ENCODE results near the gene SLC50A1.

SLC50A1 gene

DNA sequence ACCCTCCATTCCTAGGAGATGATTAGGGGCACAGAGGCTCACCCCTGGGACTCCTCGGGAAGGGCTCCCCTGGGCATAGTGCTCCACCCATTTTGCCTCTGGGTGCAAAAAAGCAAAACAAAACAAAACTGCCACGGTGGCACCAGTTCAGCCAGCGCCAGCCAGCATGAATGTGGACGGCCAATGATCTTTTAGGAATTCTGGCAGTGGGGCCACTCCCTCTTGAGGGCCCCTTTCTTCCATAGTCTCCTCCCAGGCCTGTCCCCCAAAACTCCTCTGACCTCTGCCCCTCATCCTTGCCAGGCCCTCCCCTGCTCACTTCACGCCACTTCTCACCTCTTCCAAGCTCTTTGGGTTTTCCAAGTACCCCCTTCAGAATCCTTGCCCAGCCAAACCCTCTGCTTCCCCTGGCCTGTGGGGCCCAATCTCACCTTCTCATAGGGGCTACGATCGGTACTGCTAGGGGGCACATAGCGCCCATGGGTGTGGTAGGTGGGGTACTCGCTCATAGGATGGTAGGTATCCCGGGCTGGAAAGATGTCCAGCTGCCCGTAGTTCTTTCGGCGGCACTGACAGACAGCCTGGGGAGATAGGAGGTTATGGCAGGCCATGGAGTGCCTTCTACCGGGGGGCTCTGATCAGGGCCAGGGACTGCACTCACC is 51.3 kb downstream of the SLC50A1 start:
- DNase-seq: no peak

DNA sequence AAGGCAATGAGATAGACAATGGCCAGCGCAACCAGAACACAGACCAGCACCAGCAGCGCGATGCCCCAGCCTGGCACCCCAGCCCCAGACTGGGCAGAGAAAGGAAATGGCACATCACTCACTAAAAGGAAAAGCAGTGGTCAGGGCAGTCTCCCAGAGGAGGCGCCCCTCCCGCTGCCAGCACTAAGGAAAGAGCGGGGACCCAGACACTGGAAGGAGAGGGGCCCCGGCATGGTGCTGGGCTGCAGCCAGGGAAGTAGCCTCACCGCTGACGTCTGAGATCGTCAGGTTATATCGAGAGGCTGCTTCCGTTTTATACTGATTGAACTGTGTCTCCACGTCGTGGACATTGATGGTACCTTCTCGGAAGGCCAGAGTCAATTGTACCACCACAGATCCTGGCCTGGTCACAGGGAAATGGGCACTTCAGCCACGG is 51.8 kb downstream of the SLC50A1 start:
- no peak for DNase-seq

DNA sequence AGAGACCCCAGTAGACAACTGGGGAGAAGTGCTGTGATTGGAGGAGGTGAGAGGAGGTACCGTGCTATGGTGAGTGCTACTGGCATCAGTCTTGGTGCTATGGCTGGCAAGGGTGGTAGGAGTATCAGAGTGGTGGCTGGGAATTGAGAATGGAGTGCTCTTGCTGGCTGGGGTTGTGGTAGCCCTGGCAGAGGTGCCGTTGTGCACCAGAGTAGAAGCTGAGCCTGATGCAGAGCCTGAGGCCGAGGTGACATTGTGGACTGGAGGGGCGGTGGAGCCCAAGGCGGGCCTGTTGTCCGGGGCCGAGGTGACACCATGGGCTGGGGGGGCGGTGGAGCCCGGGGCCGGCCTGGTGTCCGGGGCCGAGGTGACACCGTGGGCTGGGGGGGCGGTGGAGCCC is 52.6 kb downstream of the SLC50A1 start:
- no peak for DNase-seq

Measured in NCI-H345 (cell line).